Raji (cell line): ENCODE measurements around the gene SLC7A8.

ENCODE experiments used
- POLR2A ChIP-seq: IDR thresholded peaks from 2 replicates; pipeline ENCODE4 v1.6.1; 2011; ENCODE audit warnings: low read depth, low read length, control low read depth; ENCODE audit not compliant: insufficient read depth

SLC7A8 gene

GRCh38 chr14:23099212-23099861 lies 84.1 kb downstream of the SLC7A8 start:
- TF ChIP-seq POLR2A: no peak

GRCh38 chr14:23097786-23098185 lies 85.7 kb downstream of the SLC7A8 start:
- no peak for TF ChIP-seq POLR2A

GRCh38 chr14:23095196-23096108 lies 88.0 kb downstream of the SLC7A8 start, which contains the start of gene C14orf119:
C14orf119 (plus strand) TSS chr14:23095505; CDS start chr14:23097659, 2,154 bp downstream.
- TF ChIP-seq POLR2A: no peak

GRCh38 chr14:23094666-23095195 lies 88.7 kb downstream of the SLC7A8 start, which contains the start of gene ACIN1:
ACIN1 (minus strand) TSS chr14:23095136; CDS start chr14:23095112, 24 bp downstream.
- TF ChIP-seq POLR2A: peak; percentile 81

GRCh38 chr14:23093991-23094665 lies 89.3 kb downstream of the SLC7A8 start:
- TF ChIP-seq POLR2A: no peak

GRCh38 chr14:23093526-23093925 lies 89.9 kb downstream of the SLC7A8 start:
- TF ChIP-seq POLR2A: no peak

GRCh38 chr14:23093104-23093503 lies 90.4 kb downstream of the SLC7A8 start:
- TF ChIP-seq POLR2A: no peak

- TF ChIP-seq POLR2A: no peak
Measured at GRCh38 chr14:23091294-23092225, 91.9 kb downstream of the SLC7A8 start.

- TF ChIP-seq POLR2A: no peak
Measured at GRCh38 chr14:23090254-23090636, 93.2 kb downstream of the SLC7A8 start.

- no peak for TF ChIP-seq POLR2A
Measured at GRCh38 chr14:23089498-23090253, 93.8 kb downstream of the SLC7A8 start.

GRCh38 chr14:23086565-23086964 lies 96.9 kb downstream of the SLC7A8 start:
- no peak for TF ChIP-seq POLR2A

GRCh38 chr14:23085458-23085857 lies 98.0 kb downstream of the SLC7A8 start:
- no peak for TF ChIP-seq POLR2A

GRCh38 chr14:23080474-23080873 lies 103.0 kb downstream of the SLC7A8 start:
- TF ChIP-seq POLR2A: no peak
